ENCODE data around the gene DUOX2. TPM values are rescaled to one million over a fixed set of nuclear protein-coding genes. Genes with fewer than 3 reads are reported as not detected.

Gene DUOX2
- total and polyA plus RNA-seq, 4 donors, result 0.06 to 0.08 TPM; not detected in 2

DNA sequence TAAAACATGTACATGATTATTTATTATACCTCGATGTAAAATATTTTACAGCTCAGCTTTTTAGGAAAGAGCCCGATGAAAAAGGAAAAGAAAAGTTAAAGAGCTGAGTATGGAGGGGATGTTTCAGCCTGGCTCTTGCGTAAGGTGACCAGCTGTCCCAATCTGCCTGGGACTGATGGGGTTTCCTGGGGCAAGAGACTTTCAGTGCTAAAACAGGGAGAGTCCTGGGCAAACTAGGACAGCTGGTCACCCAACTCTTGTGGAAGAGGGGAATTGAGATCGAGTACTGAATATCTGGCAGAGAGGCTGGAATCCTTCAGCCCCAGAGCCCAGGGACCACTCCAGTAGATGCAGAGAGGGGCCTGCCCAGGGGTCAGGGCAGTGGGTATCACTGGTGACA lies 21.0 kb downstream of the DUOX2 start:
- no peak overlapping the region for H3K4me3 ChIP-seq (ENCODE audit: low read depth in 1 of 3, low read length in 3 of 3)
- DNase-seq (ENCODE audit: low spot score), result no peak
- no peaks in the 10 kb centered on the region for H3K9me3 ChIP-seq (ENCODE audit: control insufficient read depth in 4 of 4, low read length in 3 of 4)
- no peaks in the 10 kb centered on the region for H3K27me3 ChIP-seq (ENCODE audit: control insufficient read depth in 4 of 4, insufficient read depth in 4 of 4, low read length in 3 of 4)
- no peak overlapping the region for H3K9ac ChIP-seq (ENCODE audit: low read depth in 1 of 2, low read length in 2 of 2)
- H3K27ac ChIP-seq (ENCODE audit: low read depth in 1 of 2, low read length in 2 of 2), result no peak overlapping the region
- no peaks in the 10 kb centered on the region for H3K36me3 ChIP-seq (ENCODE audit: control insufficient read depth in 4 of 4, insufficient read depth in 3 of 4, low read depth in 1 of 4, low read length in 3 of 4)
- no peaks in the 10 kb centered on the region for H3K4me1 ChIP-seq (ENCODE audit: control insufficient read depth in 4 of 4, insufficient read depth in 4 of 4, low read length in 3 of 4)
- TF ChIP-seq, protein P1, sequence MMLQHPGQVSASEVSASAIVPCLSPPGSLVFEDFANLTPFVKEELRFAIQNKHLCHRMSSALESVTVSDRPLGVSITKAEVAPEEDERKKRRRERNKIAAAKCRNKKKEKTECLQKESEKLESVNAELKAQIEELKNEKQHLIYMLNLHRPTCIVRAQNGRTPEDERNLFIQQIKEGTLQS (IDR thresholded peaks at IDR 0.05), result no peak
- TF ChIP-seq EGR1 (IDR thresholded peaks at IDR 0.05; ENCODE audit: low read depth in 2 of 2), result no peak
- TF ChIP-seq SP1 (IDR thresholded peaks at IDR 0.05), result no peak
- TF ChIP-seq, protein P2, sequence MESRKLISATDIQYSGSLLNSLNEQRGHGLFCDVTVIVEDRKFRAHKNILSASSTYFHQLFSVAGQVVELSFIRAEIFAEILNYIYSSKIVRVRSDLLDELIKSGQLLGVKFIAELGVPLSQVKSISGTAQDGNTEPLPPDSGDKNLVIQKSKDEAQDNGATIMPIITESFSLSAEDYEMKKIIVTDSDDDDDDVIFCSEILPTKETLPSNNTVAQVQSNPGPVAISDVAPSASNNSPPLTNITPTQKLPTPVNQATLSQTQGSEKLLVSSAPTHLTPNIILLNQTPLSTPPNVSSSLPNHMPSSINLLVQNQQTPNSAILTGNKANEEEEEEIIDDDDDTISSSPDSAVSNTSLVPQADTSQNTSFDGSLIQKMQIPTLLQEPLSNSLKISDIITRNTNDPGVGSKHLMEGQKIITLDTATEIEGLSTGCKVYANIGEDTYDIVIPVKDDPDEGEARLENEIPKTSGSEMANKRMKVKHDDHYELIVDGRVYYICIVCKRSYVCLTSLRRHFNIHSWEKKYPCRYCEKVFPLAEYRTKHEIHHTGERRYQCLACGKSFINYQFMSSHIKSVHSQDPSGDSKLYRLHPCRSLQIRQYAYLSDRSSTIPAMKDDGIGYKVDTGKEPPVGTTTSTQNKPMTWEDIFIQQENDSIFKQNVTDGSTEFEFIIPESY (IDR thresholded peaks at IDR 0.05), result no peak
- TF ChIP-seq RAD21 (IDR thresholded peaks at IDR 0.05), result no peak
- TF ChIP-seq FOXA2 (IDR thresholded peaks at IDR 0.05), result no peak
- 90% methylated on average over 4 of the region's 4 CpGs for WGBS

DNA sequence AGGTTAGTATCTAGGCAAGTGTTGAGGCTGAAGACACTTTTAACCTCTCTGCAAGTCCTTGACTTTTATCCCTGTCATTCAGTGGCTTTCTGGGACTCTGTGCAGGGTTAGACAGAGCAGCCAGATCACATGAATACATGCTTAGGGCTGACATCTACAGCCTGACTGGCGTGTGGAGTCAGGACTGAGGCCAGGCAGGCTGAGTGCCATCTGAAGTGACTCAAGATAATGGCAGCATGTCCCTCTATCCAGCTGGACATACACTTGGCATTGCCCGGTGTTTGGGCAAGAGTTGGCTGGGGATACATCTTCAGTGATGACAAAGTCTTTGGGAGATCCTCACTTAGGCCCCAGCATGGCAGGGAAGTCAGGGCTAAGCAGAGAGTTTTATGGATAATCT lies 22.4 kb downstream of the DUOX2 start:
- WGBS, result 92% methylated on average over 2 of the region's 2 CpGs
- TF ChIP-seq, protein P3, sequence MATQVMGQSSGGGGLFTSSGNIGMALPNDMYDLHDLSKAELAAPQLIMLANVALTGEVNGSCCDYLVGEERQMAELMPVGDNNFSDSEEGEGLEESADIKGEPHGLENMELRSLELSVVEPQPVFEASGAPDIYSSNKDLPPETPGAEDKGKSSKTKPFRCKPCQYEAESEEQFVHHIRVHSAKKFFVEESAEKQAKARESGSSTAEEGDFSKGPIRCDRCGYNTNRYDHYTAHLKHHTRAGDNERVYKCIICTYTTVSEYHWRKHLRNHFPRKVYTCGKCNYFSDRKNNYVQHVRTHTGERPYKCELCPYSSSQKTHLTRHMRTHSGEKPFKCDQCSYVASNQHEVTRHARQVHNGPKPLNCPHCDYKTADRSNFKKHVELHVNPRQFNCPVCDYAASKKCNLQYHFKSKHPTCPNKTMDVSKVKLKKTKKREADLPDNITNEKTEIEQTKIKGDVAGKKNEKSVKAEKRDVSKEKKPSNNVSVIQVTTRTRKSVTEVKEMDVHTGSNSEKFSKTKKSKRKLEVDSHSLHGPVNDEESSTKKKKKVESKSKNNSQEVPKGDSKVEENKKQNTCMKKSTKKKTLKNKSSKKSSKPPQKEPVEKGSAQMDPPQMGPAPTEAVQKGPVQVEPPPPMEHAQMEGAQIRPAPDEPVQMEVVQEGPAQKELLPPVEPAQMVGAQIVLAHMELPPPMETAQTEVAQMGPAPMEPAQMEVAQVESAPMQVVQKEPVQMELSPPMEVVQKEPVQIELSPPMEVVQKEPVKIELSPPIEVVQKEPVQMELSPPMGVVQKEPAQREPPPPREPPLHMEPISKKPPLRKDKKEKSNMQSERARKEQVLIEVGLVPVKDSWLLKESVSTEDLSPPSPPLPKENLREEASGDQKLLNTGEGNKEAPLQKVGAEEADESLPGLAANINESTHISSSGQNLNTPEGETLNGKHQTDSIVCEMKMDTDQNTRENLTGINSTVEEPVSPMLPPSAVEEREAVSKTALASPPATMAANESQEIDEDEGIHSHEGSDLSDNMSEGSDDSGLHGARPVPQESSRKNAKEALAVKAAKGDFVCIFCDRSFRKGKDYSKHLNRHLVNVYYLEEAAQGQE (IDR thresholded peaks at IDR 0.05), result no peak
- no peak overlapping the region for H3K27ac ChIP-seq (ENCODE audit: low read depth in 1 of 2, low read length in 2 of 2)

DNA sequence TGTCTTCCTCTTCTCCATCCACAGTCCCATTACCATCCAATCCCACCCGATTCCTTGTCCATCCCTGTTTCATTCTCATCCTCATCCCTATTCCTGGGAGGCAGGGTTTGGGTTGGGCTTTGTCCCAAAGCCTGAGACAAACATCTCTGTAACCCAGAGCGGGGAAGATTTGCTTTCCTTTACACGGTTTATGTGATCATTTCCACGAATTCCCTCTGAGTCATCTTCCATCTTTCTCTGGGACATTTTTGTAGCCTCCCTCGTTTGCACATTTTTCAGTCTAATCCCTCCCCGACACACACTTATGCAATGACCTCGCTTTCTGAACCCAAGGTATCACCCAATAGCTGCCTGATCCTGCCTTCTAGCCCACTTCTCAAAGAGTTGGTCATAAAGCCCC lies 22.8 kb downstream of the DUOX2 start:
- Histone ChIP-seq H3K36me3 (ENCODE audit: control insufficient read depth in 4 of 4, insufficient read depth in 3 of 4, low read depth in 1 of 4, low read length in 3 of 4) (no peaks in the 10 kb centered on the region), H3K4me3 (ENCODE audit: low read depth in 1 of 3, low read length in 3 of 3) (no peak overlapping the region), H3K4me1 (ENCODE audit: control insufficient read depth in 4 of 4, insufficient read depth in 4 of 4, low read length in 3 of 4) (no peaks in the 10 kb centered on the region), H3K9me3 (ENCODE audit: control insufficient read depth in 4 of 4, low read length in 3 of 4) (no peaks in the 10 kb centered on the region), H3K27ac (ENCODE audit: low read depth in 1 of 2, low read length in 2 of 2) (no peak overlapping the region), H3K27me3 (ENCODE audit: control insufficient read depth in 4 of 4, insufficient read depth in 4 of 4, low read length in 3 of 4) (no peaks in the 10 kb centered on the region), H3K9ac (ENCODE audit: low read depth in 1 of 2, low read length in 2 of 2) (no peak overlapping the region)
- 69% methylated on average over 7 of the region's 7 CpGs for WGBS
- no peak for TF ChIP-seq RAD21 (IDR thresholded peaks at IDR 0.05)
- no peak for TF ChIP-seq FOXA2 (IDR thresholded peaks at IDR 0.05)
- no peak for TF ChIP-seq HNF4G (IDR thresholded peaks at IDR 0.05)
- no peak for TF ChIP-seq SP1 (IDR thresholded peaks at IDR 0.05)
- no peak for TF ChIP-seq FOXA1 (IDR thresholded peaks at IDR 0.05)
- TF ChIP-seq, protein P1 (IDR thresholded peaks at IDR 0.05), result no peak
- no peak for DNase-seq (ENCODE audit: low spot score)

More for the DNA sequence above, 22.4 kb downstream of the DUOX2 start:
- no peak for DNase-seq (ENCODE audit: low spot score)
- Histone ChIP-seq H3K9me3 (ENCODE audit: control insufficient read depth in 4 of 4, low read length in 3 of 4) (no peaks in the 10 kb centered on the region), H3K9ac (ENCODE audit: low read depth in 1 of 2, low read length in 2 of 2) (no peak overlapping the region), H3K36me3 (ENCODE audit: control insufficient read depth in 4 of 4, insufficient read depth in 3 of 4, low read depth in 1 of 4, low read length in 3 of 4) (no peaks in the 10 kb centered on the region), H3K4me3 (ENCODE audit: low read depth in 1 of 3, low read length in 3 of 3) (no peak overlapping the region), H3K27me3 (ENCODE audit: control insufficient read depth in 4 of 4, insufficient read depth in 4 of 4, low read length in 3 of 4) (no peaks in the 10 kb centered on the region), H3K4me1 (ENCODE audit: control insufficient read depth in 4 of 4, insufficient read depth in 4 of 4, low read length in 3 of 4) (no peaks in the 10 kb centered on the region)
